IMR-90 (cell line): ENCODE data around the gene RAB18.

Source experiments
- BHLHE40 ChIP-seq: fragments of 150-350 bp; IDR thresholded peaks from 2 replicates; pipeline ENCODE4 v1.6.1; 2016; ENCODE audit warnings: mild to moderate bottlenecking, low read depth, low read length
- MAFK ChIP-seq: IDR thresholded peaks from 2 replicates; pipeline ENCODE4 v1.6.1; 2012; ENCODE audit warnings: low read depth, low read length, improper control_type of control experiment
- MAZ ChIP-seq: IDR thresholded peaks from 2 replicates; pipeline ENCODE4 v1.6.1; 2012; ENCODE audit warnings: low read depth, mild to moderate bottlenecking, low read length, improper control_type of control experiment, moderate library complexity, borderline replicate concordance
- MXI1 ChIP-seq: IDR thresholded peaks from 2 replicates; pipeline ENCODE4 v1.6.1; 2012; ENCODE audit warnings: low read depth, mild to moderate bottlenecking, low read length, moderate library complexity, borderline replicate concordance
- NFE2L2 ChIP-seq: fragments of 150-350 bp; IDR thresholded peaks from 2 replicates; pipeline ENCODE4 v1.6.1; 2016; ENCODE audit warnings: low read depth, mild to moderate bottlenecking, low read length
- POLR2A ChIP-seq: IDR thresholded peaks from 2 replicates; pipeline ENCODE4 v1.6.1; 2012; ENCODE audit warnings: mild to moderate bottlenecking, low read depth, low read length
- RAD21 ChIP-seq: IDR thresholded peaks from 2 replicates; pipeline ENCODE4 v1.6.1; 2012; ENCODE audit warnings: low read length, improper control_type of control experiment
- SMC3 ChIP-seq: fragments of 150-350 bp; IDR thresholded peaks from 2 replicates; pipeline ENCODE4 v1.6.1; 2016; ENCODE audit warnings: low read depth, mild to moderate bottlenecking, antibody characterized with exemption, low read length, moderate library complexity
- USF2 ChIP-seq: fragments of 150-350 bp; IDR thresholded peaks from 2 replicates; pipeline ENCODE4 v1.6.1; 2017; ENCODE audit warnings: mild to moderate bottlenecking, antibody characterized with exemption, low read length, low read depth
- TF ChIP-seq, protein P1 (sequence below): conservative IDR thresholded peaks from 2 replicates; pipeline ENCODE4 v1.5.1; 2012; ENCODE audit warnings: mild to moderate bottlenecking, low read depth, low read length, improper control_type of control experiment
- TF ChIP-seq, protein P2 (sequence below): fragments of 150-350 bp; IDR thresholded peaks from 2 replicates; pipeline ENCODE4 v1.6.1; 2016; ENCODE audit warnings: low read depth, mild to moderate bottlenecking, low read length, moderate library complexity, borderline replicate concordance

- TF ChIP-seq, protein P1, sequence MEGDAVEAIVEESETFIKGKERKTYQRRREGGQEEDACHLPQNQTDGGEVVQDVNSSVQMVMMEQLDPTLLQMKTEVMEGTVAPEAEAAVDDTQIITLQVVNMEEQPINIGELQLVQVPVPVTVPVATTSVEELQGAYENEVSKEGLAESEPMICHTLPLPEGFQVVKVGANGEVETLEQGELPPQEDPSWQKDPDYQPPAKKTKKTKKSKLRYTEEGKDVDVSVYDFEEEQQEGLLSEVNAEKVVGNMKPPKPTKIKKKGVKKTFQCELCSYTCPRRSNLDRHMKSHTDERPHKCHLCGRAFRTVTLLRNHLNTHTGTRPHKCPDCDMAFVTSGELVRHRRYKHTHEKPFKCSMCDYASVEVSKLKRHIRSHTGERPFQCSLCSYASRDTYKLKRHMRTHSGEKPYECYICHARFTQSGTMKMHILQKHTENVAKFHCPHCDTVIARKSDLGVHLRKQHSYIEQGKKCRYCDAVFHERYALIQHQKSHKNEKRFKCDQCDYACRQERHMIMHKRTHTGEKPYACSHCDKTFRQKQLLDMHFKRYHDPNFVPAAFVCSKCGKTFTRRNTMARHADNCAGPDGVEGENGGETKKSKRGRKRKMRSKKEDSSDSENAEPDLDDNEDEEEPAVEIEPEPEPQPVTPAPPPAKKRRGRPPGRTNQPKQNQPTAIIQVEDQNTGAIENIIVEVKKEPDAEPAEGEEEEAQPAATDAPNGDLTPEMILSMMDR = no peak
- TF ChIP-seq MAFK (no peak), POLR2A (no peak), BHLHE40 (no peak), NFE2L2 (no peak), SMC3 (no peak), MAZ (no peak), MXI1 (no peak), RAD21 (no peak), USF2 (no peak)
- TF ChIP-seq, protein P2, sequence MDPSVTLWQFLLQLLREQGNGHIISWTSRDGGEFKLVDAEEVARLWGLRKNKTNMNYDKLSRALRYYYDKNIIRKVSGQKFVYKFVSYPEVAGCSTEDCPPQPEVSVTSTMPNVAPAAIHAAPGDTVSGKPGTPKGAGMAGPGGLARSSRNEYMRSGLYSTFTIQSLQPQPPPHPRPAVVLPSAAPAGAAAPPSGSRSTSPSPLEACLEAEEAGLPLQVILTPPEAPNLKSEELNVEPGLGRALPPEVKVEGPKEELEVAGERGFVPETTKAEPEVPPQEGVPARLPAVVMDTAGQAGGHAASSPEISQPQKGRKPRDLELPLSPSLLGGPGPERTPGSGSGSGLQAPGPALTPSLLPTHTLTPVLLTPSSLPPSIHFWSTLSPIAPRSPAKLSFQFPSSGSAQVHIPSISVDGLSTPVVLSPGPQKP = no peak
These were observed 43.4 kb downstream of the RAB18 start for GRCh38 chr10:27547482-27547881.
